Suprapubic skin (tissue), 3 donors: Measurements from ENCODE around the gene ZNF592.

Experiments
- CTCF ChIP-seq, 2 donors: fragments of 200-600 bp in 1 of 2; fragments of 450-650 bp in 1 of 2; sonication (generic) in 1 of 2; IDR thresholded peaks; one replicate each; pipeline ENCODE4 v1.5.1; 2016 to 2019; ENCODE audit warnings: antibody characterized with exemption in 2 of 2, mild to moderate bottlenecking in 1 of 2, moderate library complexity in 1 of 2
- EP300 ChIP-seq: sonication (generic); formaldehyde crosslinking; IDR thresholded peaks from one replicate; pipeline ENCODE4 v1.6.1; 2017; ENCODE audit warnings: antibody characterized with exemption

DNA sequence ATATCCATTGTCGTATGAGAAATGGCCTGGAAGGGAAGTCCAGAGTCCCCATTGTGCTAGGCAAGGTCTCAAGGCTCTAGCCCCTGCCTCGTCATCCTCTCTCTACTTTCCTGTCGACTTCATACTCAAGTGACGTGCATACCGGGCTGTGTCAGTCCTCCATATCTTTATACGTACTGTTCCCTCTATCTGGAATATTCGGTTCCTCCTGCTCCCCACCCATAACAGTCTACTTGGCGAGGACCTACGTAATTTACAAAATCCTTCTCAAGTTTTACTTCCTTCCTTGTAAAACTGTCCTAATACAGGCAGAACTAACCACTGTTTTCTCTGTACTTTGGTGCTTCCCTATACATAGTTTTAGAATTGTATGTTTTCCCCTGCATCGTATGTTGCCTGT, 66.5 kb downstream of the ZNF592 start:
- no peak for TF ChIP-seq CTCF (IDR thresholded peaks at IDR 0.05)
- TF ChIP-seq EP300: no peak
